Spleen (tissue), 11 donors: ENCODE data around the gene DGKG. TPM values are rescaled to one million over a fixed set of nuclear protein-coding genes. Genes with fewer than 3 reads are reported as not detected.

ENCODE experiments used
- DNase-seq: peaks from one replicate; pipeline ENCODE4 v3.0.0-alpha.2; 2020
- H3K27ac ChIP-seq, 8 donors: fragments of 200-600 bp; sonication (generic) in 7 of 8; 1 replicate in 4 of 8; 2 replicates in 4 of 8; pipeline versions ENCODE4 v1.5.0 to v1.8.0; 2016 to 2021; ENCODE audit warnings: inconsistent platforms in 4 of 8, mild to moderate bottlenecking in 4 of 8, moderate library complexity in 1 of 8
- H3K27me3 ChIP-seq, 7 donors: fragments of 200-600 bp; sonication (generic) in 6 of 7; replicated peaks in 1 of 7; 1 replicate in 4 of 7; 2 replicates in 3 of 7; pipeline versions ENCODE4 v1.5.0 to v1.8.0; 2016 to 2021; ENCODE audit warnings: inconsistent platforms in 3 of 7, mild to moderate bottlenecking in 1 of 7
- H3K36me3 ChIP-seq, 6 donors: fragments of 200-600 bp; sonication (generic) in 5 of 6; 1 replicate in 4 of 6; 2 replicates in 2 of 6; pipeline versions ENCODE4 v1.5.0 to v1.8.0; 2016 to 2021; ENCODE audit warnings: inconsistent platforms in 2 of 6
- H3K4me1 ChIP-seq, 6 donors: fragments of 200-600 bp; sonication (generic) in 5 of 6; 1 replicate in 3 of 6; 2 replicates in 3 of 6; pipeline versions ENCODE4 v1.5.0 to v1.8.0; 2016 to 2021; ENCODE audit warnings: inconsistent platforms in 3 of 6
- H3K4me3 ChIP-seq, 8 donors: fragments of 200-600 bp; sonication (generic) in 7 of 8; 1 replicate in 4 of 8; 2 replicates in 4 of 8; pipeline versions ENCODE4 v1.5.0 to v1.8.0; 2016 to 2021; ENCODE audit warnings: inconsistent platforms in 4 of 8, mild to moderate bottlenecking in 4 of 8, moderate library complexity in 2 of 8
- H3K9me3 ChIP-seq, 8 donors: fragments of 200-600 bp; sonication (generic) in 7 of 8; 1 replicate in 4 of 8; 2 replicates in 4 of 8; pipeline versions ENCODE4 v1.5.0 to v1.8.0; 2016 to 2021; ENCODE audit warnings: inconsistent platforms in 4 of 8
- POLR2A ChIP-seq, 3 donors: fragments of 450-650 bp; IDR thresholded peaks; one replicate each; pipeline ENCODE4 v1.5.1; 2017; ENCODE audit warnings: antibody characterized with exemption in 3 of 3, mild to moderate bottlenecking in 1 of 3
- POLR2AphosphoS5 ChIP-seq, 3 donors: sonication (generic); formaldehyde crosslinking; IDR thresholded peaks; one replicate each; pipeline ENCODE4 v1.5.1; 2017; ENCODE audit warnings: antibody characterized with exemption in 3 of 3
- WGBS, 5 donors: extraction: QIAGEN DNeasy Blood & Tissue Kit in 3 of 5; methylation state at CpG; one replicate each; pipeline versions ENCODE4 v1.1.5 to v1.1.7; 2013 to 2018; 5-methylcytosine and 5-hydroxymethylcytosine counted together
- intact Hi-C: fragments of 100-400 bp; cut with DNase I; formaldehyde crosslinking; loops from one replicate; pipeline ENCODE4 v1.15.0; 2023; ENCODE audit warnings: low total_unique reads
- polyA plus RNA-seq, 3 donors: library from polyadenylated mRNA; stranded (reverse); fragments of 200-250 nt; gene quantifications; one replicate each; pipeline ENCODE4 v1.2.1, GENCODE V29; 2013
- total RNA-seq, 7 donors: library from RNA; depleted of rRNA in 3 of 7; stranded (reverse); fragments of >200 nt in 3 of 7; fragmentation: NEBNext Ultra II Directional in 4 of 7; extraction: Animal tissue kit (Norgen Biotek cat#: 25700) in 4 of 7; gene quantifications; one replicate each; pipeline versions ENCODE4 v1.1.0 to v1.2.1, GENCODE V29; 2016 to 2021
- TF ChIP-seq, protein P1 (sequence below), 11 experiments: fragments of 200-600 bp in 7 of 11; fragments of 450-650 bp in 4 of 11; sonication (generic) in 4 of 11; IDR thresholded peaks in 8 of 11; conservative IDR thresholded peaks in 3 of 11; 1 replicate in 7 of 11; 2 replicates in 4 of 11; pipeline versions ENCODE4 v1.4.0 to v1.8.0; 2016 to 2021; ENCODE audit warnings: antibody characterized with exemption in 11 of 11, inconsistent platforms in 4 of 11, mild to moderate bottlenecking in 1 of 11
- donor health status: healthy with polysubstance abuse.
- donor health status: DM: no; HTN: no; CAD: no; lungs with moderate emphysema.
- donor health status: DM: no; HTN: no; CAD: no.
- donor health status: Bipolar disorder and iron deficiency.
- donor health status: healthy.
- donor health status: DM: no; HTN: no; CAD: no.
- donor health status: DM: yes; HTN: yes; CAD: no.

The DGKG gene
- total and polyA plus RNA-seq, 10 donors = 0.22 to 7.7 (median 5.4) TPM

DNA sequence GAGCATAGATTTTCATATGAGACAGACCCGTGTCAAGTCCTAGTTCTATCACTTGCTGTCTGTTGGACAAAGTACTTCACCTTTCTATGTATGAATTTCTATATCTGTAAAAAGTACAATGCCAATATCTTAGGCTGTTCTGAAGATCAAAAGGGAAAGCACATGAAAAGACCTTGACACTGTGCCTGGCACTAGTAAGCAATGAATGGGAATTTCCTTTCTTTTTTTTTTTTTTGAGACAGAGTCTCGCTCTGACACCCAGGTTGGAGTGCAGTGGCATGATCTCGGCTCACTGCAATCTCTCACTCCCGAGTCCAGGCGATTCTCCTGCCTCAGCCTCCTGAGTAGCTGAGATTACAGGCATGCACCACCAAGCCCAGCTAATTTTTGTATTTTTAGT lies 217.8 kb downstream of the DGKG start:
- peaks cover 0 to 4% (median 0%) of the 10 kb centered on the region in 7 donors for H3K27me3 ChIP-seq
- peaks cover 0 to 5% (median 0%) of the 10 kb centered on the region in 6 donors for H3K4me1 ChIP-seq
- H3K4me3 ChIP-seq = no peak overlapping the region
- no peak overlapping the region for H3K27ac ChIP-seq
- no peak for DNase-seq
- 66 to 87% (median 81%) methylated on average over 5 of the region's 5 CpGs for WGBS, 5 donors
- intact Hi-C loops = no loop called here
- H3K9me3 ChIP-seq = no peaks in the 10 kb centered on the region
- peaks cover 0 to under 1% (median 0%) of the 10 kb centered on the region in 6 donors for H3K36me3 ChIP-seq
- TF ChIP-seq POLR2AphosphoS5 (IDR thresholded peaks at IDR 0.05) (no peak), POLR2A (IDR thresholded peaks at IDR 0.05) (no peak)
- TF ChIP-seq, protein P1, sequence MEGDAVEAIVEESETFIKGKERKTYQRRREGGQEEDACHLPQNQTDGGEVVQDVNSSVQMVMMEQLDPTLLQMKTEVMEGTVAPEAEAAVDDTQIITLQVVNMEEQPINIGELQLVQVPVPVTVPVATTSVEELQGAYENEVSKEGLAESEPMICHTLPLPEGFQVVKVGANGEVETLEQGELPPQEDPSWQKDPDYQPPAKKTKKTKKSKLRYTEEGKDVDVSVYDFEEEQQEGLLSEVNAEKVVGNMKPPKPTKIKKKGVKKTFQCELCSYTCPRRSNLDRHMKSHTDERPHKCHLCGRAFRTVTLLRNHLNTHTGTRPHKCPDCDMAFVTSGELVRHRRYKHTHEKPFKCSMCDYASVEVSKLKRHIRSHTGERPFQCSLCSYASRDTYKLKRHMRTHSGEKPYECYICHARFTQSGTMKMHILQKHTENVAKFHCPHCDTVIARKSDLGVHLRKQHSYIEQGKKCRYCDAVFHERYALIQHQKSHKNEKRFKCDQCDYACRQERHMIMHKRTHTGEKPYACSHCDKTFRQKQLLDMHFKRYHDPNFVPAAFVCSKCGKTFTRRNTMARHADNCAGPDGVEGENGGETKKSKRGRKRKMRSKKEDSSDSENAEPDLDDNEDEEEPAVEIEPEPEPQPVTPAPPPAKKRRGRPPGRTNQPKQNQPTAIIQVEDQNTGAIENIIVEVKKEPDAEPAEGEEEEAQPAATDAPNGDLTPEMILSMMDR (IDR thresholded peaks at IDR 0.05 in 8 of 11, conservative IDR thresholded peaks at IDR 0.05 in 3 of 11) = no peak

DNA sequence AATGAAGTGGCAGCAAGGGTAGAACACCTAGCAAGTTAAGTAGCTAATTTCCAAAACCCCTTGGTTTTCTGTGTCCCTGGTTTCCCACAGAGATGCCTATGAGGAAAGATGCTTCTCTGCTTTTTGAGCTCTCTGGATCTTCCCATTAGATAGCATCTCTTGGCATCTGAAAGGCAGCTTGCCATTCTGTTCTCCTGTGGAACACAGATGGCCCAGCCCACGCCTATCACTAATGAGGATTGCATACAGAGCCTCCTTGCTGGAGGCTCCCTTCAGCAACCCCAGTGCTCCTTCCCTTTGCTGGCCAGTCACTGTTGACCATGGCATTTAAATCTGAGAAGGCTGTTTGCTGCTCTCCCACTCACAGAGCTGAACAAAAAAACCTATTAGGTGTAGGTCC lies 218.8 kb downstream of the DGKG start:
- intact Hi-C loops = no loop called here
- no peaks in the 10 kb centered on the region for H3K9me3 ChIP-seq
- peaks cover 0 to 4% (median 0%) of the 10 kb centered on the region in 7 donors for H3K27me3 ChIP-seq
- no peak overlapping the region for H3K27ac ChIP-seq
- H3K36me3 ChIP-seq = no peaks in the 10 kb centered on the region
- TF ChIP-seq, protein P1 (IDR thresholded peaks at IDR 0.05 in 8 of 11, conservative IDR thresholded peaks at IDR 0.05 in 3 of 11) = no peak
- TF ChIP-seq POLR2AphosphoS5 (IDR thresholded peaks at IDR 0.05) = no peak
- TF ChIP-seq POLR2A (IDR thresholded peaks at IDR 0.05) = no peak
- no peaks in the 10 kb centered on the region for H3K4me1 ChIP-seq
- WGBS, 5 donors = 70 to 85% (median 75%) methylated on average over 1 of the region's 1 CpG
- no peak for DNase-seq
- no peak overlapping the region for H3K4me3 ChIP-seq

DNA sequence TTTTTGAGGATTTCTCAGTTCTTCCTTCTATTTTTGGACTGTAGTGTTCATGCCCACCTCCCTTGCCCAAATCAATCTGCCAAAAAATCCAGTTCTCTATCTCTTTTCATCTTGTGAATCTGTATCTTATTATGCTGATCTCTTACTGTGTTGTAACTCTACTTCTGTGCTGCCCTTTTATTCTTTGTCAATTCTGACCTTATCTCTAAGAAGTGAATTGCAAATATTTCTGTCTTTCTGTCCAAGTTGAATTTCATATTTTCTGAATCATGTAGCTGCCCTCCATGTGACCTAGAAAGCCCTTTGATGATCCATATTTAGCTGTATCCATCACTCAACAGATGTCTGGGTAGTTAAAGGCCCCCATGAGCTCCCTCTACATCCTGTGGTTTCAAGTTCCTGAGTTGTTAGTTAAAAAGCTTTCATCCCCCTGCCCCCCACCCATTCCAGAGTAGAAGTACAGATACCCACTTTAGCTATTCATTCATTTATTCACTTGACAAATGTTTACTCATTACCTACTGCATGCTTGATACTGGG lies 219.6 kb downstream of the DGKG start:
- no peaks in the 10 kb centered on the region for H3K4me1 ChIP-seq

DNA sequence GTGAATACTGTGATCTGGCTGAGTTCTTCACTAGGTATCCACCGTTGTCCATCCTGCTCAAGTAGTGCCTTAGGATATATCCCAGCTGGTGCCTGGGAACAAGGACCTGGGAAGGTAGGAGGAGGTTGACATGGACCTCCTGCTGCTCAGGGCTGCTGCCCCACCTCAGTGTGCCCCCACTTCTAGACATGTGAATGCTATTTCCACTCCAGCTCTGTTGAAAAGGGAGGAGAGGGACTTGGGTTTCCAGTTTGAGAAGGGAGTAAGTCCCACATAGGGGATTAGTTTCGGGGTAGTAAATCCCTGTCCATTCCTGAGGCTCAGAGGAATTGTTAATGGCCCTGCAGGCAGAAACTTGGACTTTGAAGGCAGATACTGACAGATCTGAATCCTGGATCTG lies 220.2 kb downstream of the DGKG start:
- no peak for TF ChIP-seq POLR2A (IDR thresholded peaks at IDR 0.05)
- TF ChIP-seq, protein P1 (IDR thresholded peaks at IDR 0.05 in 8 of 11, conservative IDR thresholded peaks at IDR 0.05 in 3 of 11) = no peak
- TF ChIP-seq POLR2AphosphoS5 (IDR thresholded peaks at IDR 0.05) = no peak
- whole genome bisulfite sequencing, 5 donors = 67 to 92% (median 84%) methylated on average over 2 of the region's 2 CpGs
- no peaks in the 10 kb centered on the region for H3K4me1 ChIP-seq
- no peaks in the 10 kb centered on the region for H3K9me3 ChIP-seq
- no peak overlapping the region for H3K27ac ChIP-seq
- no peak overlapping the region for H3K4me3 ChIP-seq
- intact Hi-C loops = no loop called here
- no peaks in the 10 kb centered on the region for H3K36me3 ChIP-seq
- DNase-seq = no peak
- peaks cover 0 to 4% (median 0%) of the 10 kb centered on the region in 7 donors for H3K27me3 ChIP-seq

More for the DNA sequence above, 219.6 kb downstream of the DGKG start:
- TF ChIP-seq, protein P1 (IDR thresholded peaks at IDR 0.05 in 8 of 11, conservative IDR thresholded peaks at IDR 0.05 in 3 of 11) = no peak
- TF ChIP-seq POLR2A (IDR thresholded peaks at IDR 0.05) (no peak), POLR2AphosphoS5 (IDR thresholded peaks at IDR 0.05) (no peak)
- H3K4me3 ChIP-seq = no peak overlapping the region
- no peak for DNase-seq
- intact Hi-C loops = no loop called here
- no peaks in the 10 kb centered on the region for H3K36me3 ChIP-seq
- H3K9me3 ChIP-seq = no peaks in the 10 kb centered on the region
- peaks cover 0 to 4% (median 0%) of the 10 kb centered on the region in 7 donors for H3K27me3 ChIP-seq
- no peak overlapping the region for H3K27ac ChIP-seq
